Breast epithelium (tissue), 3 donors: ENCODE data around the gene VPS26B.

Source experiments
- POLR2A ChIP-seq: fragments of 450-650 bp; IDR thresholded peaks from one replicate; pipeline ENCODE4 v1.6.1; 2016; ENCODE audit warnings: antibody characterized with exemption, mild to moderate bottlenecking, moderate library complexity
- TF ChIP-seq, protein P1 (sequence below), 3 donors: fragments of 450-650 bp; IDR thresholded peaks; one replicate each; pipeline ENCODE4 v1.5.1; 2016 to 2017; ENCODE audit warnings: antibody characterized with exemption in 3 of 3, mild to moderate bottlenecking in 3 of 3, moderate library complexity in 3 of 3

DNA sequence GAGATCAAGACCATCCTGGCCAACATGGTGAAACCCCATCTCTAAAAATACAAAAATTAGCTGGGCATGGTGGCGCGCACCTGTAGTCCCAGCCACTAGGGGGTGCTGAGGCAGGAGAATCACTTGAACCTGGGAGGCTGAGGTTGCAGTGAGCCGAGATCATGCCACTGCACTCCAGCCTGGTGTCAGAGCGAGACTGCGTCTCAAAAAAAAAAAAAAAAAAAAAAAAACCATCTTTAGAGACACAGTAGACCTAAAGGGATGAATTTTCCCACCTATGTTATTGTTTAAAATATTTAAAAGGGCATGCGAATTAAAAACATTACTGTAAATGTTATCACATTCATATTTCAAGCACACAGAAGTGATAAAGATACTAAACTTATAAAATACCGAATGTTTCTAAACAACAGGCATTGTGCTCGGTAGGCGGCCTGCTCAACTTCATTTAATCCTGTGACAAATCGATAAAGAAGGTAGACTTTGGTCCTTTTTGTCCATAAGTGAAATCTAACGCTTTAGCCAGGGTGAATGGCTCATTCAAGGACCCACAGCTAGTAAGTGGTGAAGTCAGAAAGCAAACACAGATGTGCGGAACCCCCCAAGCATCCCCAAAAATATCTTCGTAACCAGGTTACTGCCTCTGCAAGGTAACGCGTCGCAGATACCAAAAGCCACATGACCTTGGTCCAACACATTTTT lies 16.8 kb upstream of the VPS26B start:
- TF ChIP-seq, protein P1, sequence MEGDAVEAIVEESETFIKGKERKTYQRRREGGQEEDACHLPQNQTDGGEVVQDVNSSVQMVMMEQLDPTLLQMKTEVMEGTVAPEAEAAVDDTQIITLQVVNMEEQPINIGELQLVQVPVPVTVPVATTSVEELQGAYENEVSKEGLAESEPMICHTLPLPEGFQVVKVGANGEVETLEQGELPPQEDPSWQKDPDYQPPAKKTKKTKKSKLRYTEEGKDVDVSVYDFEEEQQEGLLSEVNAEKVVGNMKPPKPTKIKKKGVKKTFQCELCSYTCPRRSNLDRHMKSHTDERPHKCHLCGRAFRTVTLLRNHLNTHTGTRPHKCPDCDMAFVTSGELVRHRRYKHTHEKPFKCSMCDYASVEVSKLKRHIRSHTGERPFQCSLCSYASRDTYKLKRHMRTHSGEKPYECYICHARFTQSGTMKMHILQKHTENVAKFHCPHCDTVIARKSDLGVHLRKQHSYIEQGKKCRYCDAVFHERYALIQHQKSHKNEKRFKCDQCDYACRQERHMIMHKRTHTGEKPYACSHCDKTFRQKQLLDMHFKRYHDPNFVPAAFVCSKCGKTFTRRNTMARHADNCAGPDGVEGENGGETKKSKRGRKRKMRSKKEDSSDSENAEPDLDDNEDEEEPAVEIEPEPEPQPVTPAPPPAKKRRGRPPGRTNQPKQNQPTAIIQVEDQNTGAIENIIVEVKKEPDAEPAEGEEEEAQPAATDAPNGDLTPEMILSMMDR (IDR thresholded peaks at IDR 0.05): peak in 2 of 3 donors; percentile 49 to 58
- TF ChIP-seq POLR2A: no peak
